NOMO-1 (cell line): ENCODE measurements around the gene CEP170.
A peak's percentile ranks its signal among the peaks of the same experiment; 100 is the strongest.
"Not testable (repeated sequence)": the region's sequence is repeated elsewhere in the genome, so short reads cannot be mapped to it uniquely, and the experiment has no call there.

ENCODE experiments used
- DNase-seq, 2 experiments: peaks; one replicate each; lab custom pipeline; 2025; ENCODE audit not compliant: unreplicated experiment in 2 of 2; lab: John Stamatoyannopoulos, UW

CEP170 gene

DNA sequence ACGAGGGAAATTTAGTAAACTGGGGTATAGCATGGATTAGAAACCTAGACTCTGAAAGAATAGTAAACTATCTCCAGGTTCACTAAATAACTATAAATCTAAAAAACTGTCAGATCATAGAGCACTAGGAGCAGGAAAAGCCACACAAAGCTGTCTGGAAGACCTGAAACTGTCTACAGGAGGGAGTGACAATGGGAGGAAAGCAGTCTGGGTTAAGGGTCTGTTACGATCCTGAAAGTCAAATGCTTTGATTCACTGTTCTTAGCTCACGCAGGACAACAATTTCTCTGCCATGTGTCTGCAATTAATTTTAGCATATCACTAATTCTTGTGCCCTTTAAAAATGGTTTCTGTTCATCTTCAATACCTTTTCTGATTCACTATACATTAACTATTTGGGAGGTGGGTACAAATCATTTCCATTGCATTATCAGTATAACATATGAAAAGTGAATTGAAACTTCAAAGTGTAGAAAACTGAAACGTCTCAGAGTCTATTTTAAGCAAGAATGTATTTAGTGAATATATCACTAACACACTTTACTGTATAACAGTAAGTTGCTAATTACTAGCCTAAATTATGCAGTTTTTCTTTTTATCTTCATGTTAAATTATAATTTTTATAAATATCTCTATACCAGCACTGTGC is 18.4 kb downstream of the CEP170 start:
- DNase-seq, result no peak

DNA sequence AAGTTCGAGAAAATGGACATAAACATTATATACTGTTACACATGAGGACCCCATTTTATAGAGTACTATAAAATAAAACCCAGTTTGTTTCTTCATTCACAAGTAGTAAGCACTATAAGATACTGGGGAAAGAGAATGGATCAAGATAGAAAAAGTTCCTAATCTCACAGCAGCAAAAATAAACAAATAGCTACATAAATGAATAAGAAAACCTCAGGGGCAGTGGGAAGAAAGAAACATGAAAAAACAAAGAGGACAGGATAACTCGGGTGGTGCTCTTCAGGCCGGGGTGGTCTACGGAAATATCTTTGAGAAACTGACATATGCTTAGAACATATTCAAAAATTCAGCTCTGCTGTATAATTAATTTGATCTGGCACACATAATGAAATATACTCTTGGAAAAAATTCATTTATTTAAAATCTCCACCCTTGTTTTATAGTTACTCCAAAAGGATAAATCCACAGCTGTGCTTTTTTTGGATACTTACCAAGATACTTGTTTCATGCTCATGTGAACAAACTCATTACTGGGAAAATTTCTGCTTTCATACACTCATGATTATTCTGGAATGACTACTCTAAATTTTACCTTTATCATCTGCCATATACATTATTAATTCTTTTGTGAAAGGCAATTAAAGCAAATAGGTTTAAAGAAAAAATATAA is 20.0 kb downstream of the CEP170 start:
- DNase-seq, result no peak

GRCh38 chr1:243233908-243234307 is 21.2 kb downstream of the CEP170 start:
- no peak for DNase-seq

DNA sequence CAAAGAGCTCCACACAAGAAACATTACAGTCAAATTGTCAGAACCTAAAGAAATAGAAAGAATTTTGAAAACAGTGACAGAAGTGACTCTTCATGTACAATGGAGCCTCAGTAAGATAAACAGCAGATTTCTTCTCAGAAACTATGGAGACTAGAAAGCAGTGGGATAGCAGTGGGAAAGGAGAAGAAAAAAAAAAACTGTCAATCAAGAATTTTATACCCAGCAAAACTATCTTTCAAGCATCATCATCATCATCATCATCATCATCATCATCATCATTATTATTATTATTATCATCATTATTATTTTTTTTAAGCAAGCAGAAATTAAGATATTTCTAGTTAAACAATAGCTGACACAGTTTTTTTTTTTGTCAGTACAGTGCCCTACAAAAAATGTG is 24.2 kb downstream of the CEP170 start:
- peak in 1 of 2 experiments; percentile 23 for DNase-seq

DNA sequence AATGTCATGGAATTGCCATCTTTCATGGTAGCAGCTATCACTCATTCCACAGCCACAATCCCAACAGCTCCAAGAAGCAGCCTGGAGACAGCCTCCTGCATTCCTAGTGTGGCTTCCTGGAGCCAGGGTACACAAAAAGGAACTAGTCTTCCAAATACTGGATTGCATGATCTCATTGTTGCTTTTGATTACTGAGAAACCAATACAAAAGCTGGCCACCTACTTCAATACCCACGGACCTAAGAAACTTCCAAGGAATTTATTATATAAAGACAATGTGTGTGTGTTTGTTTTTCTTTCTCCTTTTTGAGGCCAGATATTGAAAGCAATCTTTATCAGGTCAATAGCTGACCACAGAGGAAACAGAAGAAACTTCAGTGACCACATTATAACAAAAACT is 25.6 kb downstream of the CEP170 start:
- DNase-seq, result no peak

DNA sequence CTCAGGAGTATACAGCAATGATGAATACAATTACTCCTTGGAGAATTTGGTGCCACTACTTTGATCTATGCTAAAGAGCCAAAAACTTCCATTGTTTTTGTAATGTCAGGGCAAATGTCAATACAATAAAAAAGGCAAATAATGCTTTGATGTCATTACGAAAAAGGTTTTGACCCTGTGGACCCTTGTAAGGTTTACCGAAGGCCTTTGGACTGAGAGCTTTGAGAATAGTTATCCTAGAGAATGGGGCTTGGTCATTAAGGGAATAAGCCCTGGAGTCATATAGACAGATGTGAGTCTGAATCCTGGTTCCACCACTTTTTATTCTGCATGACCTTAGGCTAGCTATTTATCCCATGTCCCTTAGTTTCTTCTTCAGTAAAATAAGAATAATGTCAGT is 27.5 kb downstream of the CEP170 start:
- DNase-seq, result no peak

- DNase-seq, result no peak
These were observed 37.0 kb downstream of the CEP170 start for GRCh38 chr1:243218059-243218458.

- no peak for DNase-seq
These were observed 37.7 kb downstream of the CEP170 start for GRCh38 chr1:243217349-243217748.

- DNase-seq, result no peak
These were observed 38.3 kb downstream of the CEP170 start for GRCh38 chr1:243216741-243217140.

DNA sequence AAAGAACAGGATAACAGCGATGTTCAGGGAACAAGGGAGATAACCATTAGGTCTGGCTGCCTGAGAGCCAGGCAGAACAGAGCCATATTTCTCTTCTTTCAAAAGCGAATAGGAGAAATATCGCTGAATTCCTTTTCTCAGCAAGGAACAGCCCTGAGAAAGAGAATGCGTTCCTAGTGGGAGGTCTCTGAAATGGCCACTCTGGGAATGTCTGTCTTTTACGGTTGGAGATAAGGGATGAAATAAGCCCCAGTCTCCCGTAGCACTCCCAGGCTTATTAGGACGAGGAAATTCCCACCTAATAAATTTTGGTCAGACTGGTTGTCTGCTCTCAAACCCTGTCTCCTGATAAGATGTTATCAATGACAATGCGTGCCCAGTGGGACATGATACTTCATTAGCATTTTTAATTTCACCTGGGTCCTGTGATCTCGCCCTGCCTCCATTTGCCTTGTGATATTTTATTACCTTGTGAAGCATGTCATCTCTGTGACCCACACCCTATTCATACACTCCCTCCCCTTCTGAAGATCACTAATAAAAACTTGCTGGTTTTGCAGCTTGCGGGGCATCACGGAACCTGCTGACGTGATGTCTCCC is 39.7 kb downstream of the CEP170 start:
- DNase-seq, result not testable (repeated sequence)

DNA sequence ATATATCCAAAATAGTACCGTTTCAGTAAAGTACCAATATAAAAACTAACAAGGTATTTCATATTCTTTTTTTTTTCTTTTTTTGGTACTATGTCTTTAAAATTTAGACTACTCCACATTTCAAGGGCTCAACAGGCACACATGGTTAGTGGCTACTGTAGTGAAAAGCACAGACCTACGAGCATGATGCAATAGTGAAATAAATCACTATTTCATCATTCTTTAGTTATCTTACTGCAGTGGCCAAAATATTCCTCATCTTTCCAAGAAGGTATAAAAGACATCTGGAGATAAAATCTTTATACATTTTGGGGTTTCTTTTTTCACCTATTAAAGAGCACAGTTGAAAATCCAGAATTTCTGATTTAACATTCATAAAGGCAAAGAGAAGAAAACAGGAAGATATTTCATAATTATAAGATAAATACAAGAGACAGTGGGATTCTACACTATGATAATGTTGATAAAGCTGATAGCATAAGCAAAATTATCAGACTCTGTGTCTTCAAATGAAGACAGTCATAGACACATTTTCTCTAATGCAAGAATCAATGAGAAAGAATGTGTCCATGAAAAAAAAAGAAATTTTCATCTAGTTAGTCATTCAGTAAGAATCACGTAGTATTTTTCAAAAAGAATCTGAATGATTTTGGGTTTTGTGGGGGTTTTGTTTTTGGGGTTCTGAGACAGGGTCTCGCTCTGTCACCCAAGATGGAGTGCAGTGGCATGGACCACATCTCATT is 41.9 kb downstream of the CEP170 start:
- peak; percentile 15 to 70 for DNase-seq

- DNase-seq, result peak in 1 of 2 experiments; percentile 10
These were observed 43.1 kb downstream of the CEP170 start for GRCh38 chr1:243211984-243212383.

- not testable (repeated sequence) for DNase-seq
These were observed 50.0 kb downstream of the CEP170 start for GRCh38 chr1:243205026-243205501.

GRCh38 chr1:243204336-243204735 is 50.7 kb downstream of the CEP170 start:
- DNase-seq, result not testable (repeated sequence)

- DNase-seq, result not testable (repeated sequence)
These were observed 51.9 kb downstream of the CEP170 start for GRCh38 chr1:243203196-243203595.

- not testable (repeated sequence) for DNase-seq
These were observed 53.8 kb downstream of the CEP170 start for GRCh38 chr1:243201316-243201715.

- DNase-seq, result not testable (repeated sequence)
These were observed 57.6 kb downstream of the CEP170 start for GRCh38 chr1:243197524-243197923.

DNA sequence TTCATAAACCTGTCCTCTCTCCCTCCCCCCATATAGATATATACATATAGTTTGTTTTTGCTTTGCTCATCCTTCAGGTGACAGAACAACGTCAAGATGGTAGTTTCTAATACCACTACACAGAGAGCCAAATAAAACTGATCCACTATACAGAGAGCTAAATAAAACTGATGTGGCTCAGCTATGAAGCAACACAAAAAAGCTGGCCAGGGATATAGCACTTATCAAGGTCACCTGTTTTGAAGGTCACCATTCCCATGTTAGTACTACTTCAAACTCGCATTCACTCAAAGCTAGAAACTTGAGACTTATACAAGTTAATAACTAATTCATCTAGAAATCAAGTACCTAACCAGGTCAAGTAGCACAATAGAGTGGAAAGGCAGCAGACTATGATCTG is 61.8 kb downstream of the CEP170 start:
- not testable (repeated sequence) for DNase-seq

DNA sequence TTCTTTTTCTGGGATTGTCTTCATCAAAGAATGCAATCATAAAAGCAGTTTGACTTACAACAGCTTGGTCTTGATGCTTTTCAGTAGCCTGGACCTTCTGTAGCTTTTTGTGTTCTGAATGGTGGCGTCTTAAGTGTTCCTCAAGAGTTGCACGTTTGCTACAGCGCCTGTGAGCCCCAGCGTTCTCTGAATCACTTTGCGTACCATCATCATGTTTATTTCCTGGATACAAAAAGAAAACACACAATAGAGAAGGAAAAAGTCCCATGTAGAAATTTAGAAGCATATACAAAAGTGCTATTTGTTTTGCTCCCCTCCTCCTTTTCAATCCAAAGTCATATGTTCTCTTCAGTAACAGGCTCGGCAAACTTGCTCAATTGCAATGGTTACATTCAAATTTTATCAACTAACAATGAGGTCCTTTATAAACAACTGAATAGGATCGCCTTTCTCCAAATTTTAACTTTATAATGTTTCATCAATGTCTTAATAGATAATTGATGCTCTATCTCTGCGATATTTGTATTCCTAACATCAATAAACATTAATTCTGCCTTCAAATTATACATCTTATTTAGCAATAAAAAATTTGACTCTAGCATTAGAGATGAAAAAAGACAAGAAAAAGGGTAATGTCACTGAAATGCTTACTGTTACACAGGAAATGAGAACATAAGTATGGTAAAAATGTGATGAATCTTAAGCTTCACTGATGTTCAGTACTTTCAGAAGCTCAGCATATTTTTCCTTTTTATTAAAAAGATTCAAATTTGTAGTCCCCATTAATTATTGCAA is 68.7 kb downstream of the CEP170 start:
- not testable (repeated sequence) for DNase-seq

- not testable (repeated sequence) for DNase-seq
These were observed 70.3 kb downstream of the CEP170 start for GRCh38 chr1:243184787-243185186.
